ENCODE measurements around the gene GBP7.
"Not testable (repeated sequence)": the region's sequence is repeated elsewhere in the genome, so short reads cannot be mapped to it uniquely, and the experiment has no call there.

Gene GBP7

DNA sequence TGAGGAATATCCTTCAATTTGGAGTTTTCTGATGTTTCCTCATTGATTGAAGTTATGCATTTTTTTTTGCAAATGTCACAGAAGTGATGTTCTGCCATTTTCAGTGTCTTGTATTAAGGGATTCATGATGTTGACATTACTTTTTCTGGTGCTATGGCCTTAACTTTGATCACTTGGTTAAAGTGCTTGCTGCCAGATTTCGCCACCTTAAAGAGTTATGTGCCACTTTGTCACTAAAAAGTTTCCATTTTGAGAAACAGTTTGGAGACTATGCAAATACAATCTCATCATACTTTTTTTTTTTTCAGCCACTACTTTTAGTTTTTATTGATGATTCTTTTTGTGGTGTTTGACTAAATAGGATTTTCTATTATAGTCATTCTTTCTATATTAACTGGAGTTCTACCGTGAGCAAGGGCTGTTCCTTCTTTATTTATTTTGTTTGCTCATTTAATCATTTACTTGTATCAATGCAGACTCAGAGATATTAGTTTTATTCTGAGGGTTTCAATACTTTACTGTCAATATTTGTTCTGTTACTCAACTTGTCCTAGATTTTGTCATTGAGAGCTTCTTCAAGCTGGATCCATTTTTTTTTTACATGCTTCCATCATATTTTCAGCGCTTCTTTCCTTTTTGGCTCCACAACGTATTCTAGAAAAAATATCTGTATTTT, 3.2 kb downstream of the GBP7 start:
- no peak for DNase-seq
- in situ Hi-C loops (cut with MboI; ENCODE audit: low pct_unique_long_range_greater_than_20kb, low sequenced_read_pairs): no loop called here

DNA sequence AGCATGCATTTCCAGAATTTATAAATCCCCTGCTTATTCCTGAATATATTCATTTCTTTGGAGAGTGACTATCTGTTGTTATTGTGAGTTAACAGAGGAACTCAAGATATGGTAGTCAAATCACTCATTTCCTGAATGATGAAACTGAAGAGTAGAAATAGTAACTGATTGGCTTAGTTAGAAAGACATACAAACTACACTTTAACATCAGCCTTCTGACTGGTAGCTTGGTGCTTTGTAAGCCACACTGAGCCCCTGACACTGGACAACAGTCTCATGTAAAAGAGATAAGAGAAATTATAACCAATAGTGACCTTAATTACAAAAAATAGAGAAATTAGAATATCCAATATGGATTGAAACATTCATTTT, 4.8 kb downstream of the GBP7 start:
- DNase-seq: no peak
- in situ Hi-C loops (cut with MboI; ENCODE audit: low pct_unique_long_range_greater_than_20kb, low sequenced_read_pairs): no loop called here

DNA sequence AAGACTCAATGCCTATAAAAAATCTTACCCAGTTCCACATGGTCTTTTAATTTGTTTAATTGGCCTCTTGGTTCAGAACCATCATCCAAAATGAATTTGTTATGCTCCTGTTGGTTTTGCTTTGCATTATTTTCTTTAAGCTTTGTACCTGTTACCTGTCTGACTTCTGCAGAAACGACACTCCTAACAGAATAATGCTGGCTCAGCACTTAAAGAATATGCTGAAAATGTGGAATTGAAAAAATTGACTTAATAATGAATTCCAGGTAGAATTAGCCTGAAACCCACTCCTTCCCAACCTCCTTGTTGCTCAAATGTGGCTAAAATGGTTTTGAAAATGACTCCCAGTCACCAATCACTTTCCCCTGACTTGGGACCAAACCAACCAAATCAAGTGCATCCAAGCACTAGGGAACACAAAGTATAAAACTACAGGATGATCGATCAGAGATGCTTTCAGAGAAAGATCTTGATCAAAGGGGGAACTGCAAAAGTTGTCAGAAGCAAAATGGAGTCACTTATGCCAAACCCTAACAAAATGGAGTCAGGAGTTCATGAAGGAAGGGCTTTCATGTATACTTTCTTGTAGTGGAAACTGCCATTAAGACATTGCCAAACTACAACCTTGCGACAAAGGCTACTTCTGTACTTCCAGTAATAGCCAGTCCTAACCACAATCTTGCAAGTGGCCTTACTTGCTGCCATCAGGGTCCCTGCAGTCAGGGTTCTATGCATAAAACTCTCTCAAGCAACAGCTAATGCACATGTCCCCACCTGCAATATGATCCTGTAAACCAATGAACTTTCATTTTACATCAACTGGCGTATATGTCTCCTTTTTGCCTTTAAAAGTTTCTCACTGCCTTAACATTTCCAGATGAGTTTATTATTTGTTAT, 5.4 kb downstream of the GBP7 start:
- in situ Hi-C loops (cut with MboI; ENCODE audit: low pct_unique_long_range_greater_than_20kb, low sequenced_read_pairs): no loop called here
- DNase-seq: no peak

DNA sequence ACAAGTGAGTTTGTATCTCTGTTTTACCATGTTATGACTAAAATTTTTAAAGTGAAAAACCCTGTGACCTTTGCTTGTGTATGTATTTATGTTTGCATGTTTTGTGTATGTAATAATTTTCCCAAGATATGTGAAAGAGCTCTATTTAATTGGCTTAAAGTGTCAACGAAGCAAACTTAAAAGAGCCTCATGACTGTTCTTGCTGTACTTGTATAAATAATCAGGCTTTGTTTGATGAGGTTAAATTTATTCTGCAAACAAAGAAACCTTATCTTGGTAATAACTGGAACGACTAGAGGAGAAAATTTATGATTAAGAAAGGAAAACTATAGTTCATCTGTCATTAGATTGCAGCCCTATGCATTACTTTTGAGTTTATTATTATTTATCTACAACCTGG, 6.6 kb downstream of the GBP7 start:
- DNase-seq: no peak
- in situ Hi-C loops (cut with MboI; ENCODE audit: low pct_unique_long_range_greater_than_20kb, low sequenced_read_pairs): no loop called here

DNA sequence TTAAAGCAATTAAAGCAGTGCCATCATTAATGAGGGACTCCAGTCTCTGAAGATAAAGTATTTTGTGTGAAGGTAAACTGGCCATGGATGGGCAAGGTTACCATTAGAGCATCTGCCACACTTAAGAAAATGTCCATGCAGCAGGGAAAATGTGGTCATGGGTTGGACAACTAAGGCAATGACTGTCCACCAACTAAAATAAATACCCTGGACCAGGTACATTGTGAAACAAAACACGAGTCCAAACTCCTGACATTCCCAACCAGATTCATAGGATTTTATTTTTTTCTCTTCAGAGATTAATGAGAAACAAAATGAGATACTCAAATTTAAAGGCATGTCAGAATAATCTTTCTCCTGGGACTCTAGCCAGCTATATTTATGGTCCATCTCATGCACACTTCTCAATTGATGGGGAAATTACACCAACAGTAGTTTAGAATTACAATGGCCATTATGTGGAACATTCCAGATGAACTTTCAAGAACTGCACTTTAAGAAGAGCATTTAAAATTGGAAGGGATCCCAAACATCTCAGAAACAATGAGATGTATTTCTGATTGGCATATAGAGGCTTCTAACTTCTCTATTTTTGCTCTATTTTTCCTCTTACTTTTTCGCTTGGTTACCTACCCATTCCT, 8.1 kb downstream of the GBP7 start:
- in situ Hi-C loops (cut with MboI; ENCODE audit: low pct_unique_long_range_greater_than_20kb, low sequenced_read_pairs): no loop called here
- DNase-seq: no peak

DNA sequence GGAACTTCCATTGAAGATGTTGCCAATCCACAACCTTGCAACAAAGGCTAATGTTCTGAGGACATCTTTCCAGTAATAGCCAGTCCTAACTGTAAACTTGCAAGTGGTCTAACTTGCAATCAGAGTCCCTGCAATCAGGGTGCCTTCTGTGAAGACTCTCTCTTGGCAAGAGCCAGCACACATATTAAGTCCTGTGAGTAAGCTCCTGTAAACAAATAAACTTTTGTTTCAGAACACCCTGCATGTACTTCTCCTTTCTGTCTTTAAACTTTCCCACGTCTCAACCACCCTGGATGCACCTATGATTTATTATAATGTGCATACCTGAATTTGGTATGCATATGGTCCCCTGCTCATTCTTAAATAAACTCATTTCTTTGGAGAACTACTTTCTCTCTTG, 9.1 kb downstream of the GBP7 start:
- DNase-seq: no peak
- in situ Hi-C loops (cut with MboI; ENCODE audit: low pct_unique_long_range_greater_than_20kb, low sequenced_read_pairs): no loop called here

DNA sequence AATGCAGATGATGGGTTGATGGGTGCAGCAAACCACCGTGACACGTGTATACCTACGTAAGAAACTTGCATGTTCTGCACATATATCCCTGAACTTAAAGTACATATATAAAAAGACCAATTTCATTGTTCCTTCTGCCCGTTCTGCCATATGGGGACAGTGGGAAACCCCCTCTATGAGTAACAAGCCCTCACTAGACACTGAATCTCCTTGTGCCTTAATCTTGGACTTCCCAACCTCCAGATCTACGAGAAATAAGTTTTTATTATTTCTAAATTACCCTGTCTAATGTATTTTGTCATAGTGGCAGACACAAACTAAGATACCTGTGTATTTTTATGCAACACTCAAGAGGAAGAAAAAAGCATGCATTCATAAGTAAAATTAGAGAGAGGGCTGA, 10.0 kb downstream of the GBP7 start:
- in situ Hi-C loops (cut with MboI; ENCODE audit: low pct_unique_long_range_greater_than_20kb, low sequenced_read_pairs): no loop called here
- no peak for DNase-seq

DNA sequence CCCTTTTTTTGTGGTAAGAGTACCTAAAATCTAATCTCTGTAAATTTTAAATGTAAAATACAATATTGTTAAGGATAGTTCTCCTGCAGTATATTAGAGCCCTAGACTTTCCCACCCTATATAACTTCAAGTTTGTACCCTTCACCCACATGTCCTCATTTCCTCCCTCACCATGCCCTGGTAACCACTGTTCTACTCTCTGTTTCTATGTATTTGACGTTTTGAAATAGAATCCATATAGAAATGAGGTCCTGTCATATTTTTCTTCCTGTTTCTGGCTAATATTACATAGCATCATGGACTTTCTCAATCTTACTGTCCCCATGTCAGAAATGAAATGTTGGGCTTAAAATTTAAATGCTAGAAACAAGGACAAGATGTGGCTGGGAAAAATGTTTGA, 24.8 kb downstream of the GBP7 start:
- no peak for DNase-seq
- in situ Hi-C loops (cut with MboI; ENCODE audit: low pct_unique_long_range_greater_than_20kb, low sequenced_read_pairs): no loop called here

DNA sequence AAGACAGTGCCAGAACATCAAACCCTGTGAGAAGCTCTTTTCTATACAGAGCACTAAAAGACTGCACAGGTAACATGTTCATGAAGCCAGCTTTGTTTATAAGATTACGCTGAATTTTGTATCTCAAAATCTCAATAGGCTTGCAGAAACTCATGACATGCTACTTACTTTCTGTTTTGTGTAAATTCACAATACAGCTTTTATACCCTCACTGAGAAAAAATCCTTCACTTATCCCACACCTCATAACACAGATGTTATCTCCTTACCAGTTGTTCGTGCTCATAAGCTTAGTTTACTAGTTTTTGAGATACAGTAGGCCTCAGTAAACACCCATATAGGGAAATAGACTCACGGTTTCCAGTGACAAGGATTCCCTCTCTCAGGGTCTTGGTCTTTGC, 25.8 kb downstream of the GBP7 start:
- in situ Hi-C loops (cut with MboI; ENCODE audit: low pct_unique_long_range_greater_than_20kb, low sequenced_read_pairs): no loop called here

DNA sequence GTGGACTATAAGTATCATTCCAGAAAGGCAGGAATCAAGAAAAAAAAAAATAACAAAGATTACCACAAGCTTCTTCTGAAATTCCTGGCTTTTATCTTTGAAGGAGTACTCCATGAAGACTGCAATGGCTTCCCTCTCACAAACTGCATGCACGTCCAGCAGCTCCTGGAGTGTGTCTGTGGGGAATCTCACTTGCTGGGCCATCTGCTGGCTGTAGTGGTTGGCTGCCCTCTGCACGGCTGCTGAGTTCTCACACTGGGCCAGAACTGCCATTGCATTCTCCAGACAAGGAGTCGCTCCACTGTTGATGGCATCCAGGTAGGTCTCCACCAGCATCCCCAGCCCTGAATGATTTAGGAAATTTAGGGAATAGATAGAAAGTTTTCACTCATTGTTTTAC, 26.6 kb downstream of the GBP7 start:
- in situ Hi-C loops (cut with MboI; ENCODE audit: low pct_unique_long_range_greater_than_20kb, low sequenced_read_pairs): no loop called here
- DNase-seq: no peak

More for the DNA sequence above, 25.8 kb downstream of the GBP7 start:
- no peak for DNase-seq

DNA sequence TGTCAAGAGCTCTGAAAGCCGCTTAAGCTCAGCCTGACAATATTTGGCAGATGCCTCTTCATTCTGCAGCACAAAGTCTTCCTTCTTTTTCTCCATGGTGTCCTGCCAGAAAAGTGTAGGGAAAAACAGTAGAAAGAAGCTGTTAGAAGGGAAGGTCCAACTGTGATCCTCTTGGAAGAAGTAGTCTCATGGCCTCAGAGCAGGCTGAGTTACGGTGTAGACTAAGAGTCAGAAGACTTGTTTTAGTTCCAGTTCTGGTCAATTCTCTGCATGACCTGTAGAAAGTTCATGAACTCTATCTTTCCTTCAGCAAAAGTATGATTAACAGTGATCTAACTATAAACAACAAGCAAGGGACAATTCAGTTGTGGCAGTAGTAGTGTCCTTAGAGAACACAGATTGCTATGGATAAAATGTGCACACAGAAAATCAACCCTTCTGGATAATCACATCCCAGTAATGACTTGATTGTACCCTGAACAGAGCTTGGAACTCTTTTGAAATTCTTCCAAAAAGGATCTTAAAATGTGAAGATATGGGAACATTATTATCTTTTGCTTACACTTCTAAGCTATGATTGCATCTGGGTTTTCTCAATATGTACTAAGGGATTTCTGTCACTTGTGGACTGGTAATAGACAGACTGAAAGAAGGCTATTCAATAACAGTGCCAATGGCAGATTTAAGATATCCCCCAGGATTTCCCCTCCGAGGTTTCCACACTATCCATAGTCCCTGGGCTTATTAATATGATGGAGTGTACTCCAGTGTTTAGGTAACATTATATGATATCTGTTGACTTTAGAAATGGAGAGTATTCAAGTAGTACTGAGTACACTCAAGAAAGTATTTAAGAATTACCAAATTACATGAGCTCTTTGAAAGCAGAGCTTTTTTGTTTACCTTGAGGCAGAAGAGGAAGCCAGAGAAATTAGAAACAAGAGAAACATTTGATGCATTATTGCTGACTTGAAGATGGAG, 27.8 kb downstream of the GBP7 start:
- DNase-seq: no peak
- in situ Hi-C loops (cut with MboI; ENCODE audit: low pct_unique_long_range_greater_than_20kb, low sequenced_read_pairs): no loop called here

DNA sequence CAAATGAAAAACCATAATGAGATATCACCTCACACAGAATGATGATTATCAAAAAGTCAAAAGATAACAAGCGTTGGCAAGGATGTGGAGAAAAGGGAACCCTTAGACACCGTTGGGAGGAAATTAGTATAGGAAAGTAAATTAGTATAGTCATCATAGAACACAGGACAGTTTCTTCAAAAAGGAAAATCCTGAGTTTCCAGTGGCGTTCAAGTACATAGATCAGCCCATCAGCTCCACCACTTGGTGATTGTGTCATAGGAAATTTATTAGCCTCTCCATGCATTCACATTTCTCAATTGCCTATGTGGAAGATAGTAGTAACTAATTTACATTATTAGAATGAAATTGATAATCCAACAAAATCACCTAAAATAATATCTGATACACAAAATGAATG, 29.1 kb downstream of the GBP7 start:
- DNase-seq: no peak
- in situ Hi-C loops (cut with MboI; ENCODE audit: low pct_unique_long_range_greater_than_20kb, low sequenced_read_pairs): no loop called here

DNA sequence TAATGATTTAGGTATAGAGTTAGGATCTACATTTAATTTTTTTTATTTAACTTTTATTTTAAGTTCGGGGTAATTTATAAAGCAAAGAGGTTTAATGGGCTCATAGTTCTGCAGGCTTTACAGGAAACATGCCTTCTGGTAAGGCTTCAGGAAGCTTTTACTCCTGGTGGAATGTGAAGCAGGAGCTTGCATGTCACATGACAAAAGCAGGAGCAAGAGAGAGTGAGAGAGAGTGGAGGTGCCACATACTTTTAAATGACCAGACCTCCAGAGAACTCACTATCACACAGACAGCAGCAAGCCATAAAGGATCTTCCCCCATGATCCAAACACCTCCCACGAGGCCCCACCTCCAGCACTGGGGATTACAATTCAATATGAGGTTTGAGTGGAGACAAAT, 32.3 kb downstream of the GBP7 start:
- in situ Hi-C loops (cut with MboI; ENCODE audit: low pct_unique_long_range_greater_than_20kb, low sequenced_read_pairs): no loop called here
- DNase-seq: no peak

DNA sequence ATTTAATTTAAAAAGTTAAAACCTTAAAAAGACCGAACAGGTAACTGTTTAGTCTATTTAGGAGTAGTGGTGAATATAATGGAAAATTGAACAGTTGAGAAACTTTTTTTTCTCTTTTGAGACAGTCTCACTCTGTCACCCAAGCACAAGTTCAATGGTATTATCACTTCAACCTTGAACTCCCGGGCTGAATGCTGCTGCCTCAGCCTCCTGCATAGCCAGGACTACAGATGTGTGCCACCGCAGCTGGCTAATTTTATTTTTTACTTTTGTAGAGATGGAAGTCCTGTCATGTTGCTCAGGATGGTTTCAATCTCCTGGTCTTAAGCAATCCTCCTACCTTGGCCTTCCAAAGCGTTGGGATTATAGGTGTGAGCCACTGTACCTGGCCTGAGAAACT, 33.6 kb downstream of the GBP7 start:
- in situ Hi-C loops (cut with MboI; ENCODE audit: low pct_unique_long_range_greater_than_20kb, low sequenced_read_pairs): no loop called here
- no peak for DNase-seq

DNA sequence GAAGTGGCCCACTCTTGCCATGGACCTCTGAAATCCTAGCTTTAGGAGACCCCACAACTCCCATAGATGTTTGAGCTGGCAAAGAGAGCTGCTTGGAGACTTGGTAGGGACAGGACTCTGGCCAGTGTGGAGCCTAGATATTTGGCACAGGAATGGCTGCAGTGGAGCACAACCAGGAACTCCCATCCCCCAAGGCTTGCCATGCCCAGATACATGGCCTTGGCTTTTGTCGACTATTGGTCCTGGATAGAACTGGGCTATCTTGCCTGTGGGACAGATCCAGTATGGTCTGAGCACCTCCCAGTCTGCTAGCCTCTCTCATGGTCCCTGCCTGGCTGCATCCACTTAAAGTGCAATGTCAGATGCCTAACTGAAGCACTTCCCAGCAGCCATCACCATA, 42.1 kb downstream of the GBP7 start:
- in situ Hi-C loops (cut with MboI; ENCODE audit: low pct_unique_long_range_greater_than_20kb, low sequenced_read_pairs): no loop called here

DNA sequence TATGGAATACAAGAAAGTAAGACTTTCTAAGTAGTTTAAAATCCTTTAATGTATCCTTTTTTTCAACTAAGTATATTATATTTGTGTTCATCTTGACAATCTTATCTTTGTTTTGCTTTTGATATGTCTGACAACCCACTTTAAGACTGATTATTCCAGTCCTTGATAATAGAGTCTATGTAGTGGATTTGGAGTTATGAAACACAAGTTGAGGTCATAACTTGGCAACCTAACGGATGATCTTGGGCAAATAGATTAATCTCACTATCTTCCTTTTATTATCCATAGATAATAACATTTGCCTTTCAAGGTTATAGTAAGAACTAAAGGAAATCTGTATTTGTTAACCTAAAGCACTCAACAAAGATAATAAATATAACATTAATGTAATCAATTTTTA, 45.1 kb downstream of the GBP7 start:
- no peak for DNase-seq
- in situ Hi-C loops (cut with MboI; ENCODE audit: low pct_unique_long_range_greater_than_20kb, low sequenced_read_pairs): no loop called here

More for the DNA sequence above, 42.1 kb downstream of the GBP7 start:
- DNase-seq: no peak

DNA sequence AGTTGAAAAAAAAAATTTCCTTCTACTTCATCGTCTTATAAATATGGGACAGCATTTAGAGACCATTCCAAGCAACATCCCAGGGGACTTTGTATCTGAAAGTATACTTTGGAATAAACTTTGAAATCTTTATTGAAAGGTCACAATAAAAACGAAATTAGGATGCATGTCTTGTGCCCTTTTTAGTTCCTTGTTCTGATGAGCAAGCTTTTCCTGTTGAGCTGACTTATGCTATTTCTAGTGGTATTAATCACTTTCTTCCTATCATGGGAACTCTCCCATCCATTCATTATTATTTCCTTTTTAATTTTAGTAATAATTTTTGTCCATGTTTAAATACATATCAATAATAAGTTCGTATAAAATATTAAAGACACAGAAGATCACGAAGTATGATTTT, 45.9 kb downstream of the GBP7 start:
- no peak for DNase-seq
- in situ Hi-C loops (cut with MboI; ENCODE audit: low pct_unique_long_range_greater_than_20kb, low sequenced_read_pairs): no loop called here

DNA sequence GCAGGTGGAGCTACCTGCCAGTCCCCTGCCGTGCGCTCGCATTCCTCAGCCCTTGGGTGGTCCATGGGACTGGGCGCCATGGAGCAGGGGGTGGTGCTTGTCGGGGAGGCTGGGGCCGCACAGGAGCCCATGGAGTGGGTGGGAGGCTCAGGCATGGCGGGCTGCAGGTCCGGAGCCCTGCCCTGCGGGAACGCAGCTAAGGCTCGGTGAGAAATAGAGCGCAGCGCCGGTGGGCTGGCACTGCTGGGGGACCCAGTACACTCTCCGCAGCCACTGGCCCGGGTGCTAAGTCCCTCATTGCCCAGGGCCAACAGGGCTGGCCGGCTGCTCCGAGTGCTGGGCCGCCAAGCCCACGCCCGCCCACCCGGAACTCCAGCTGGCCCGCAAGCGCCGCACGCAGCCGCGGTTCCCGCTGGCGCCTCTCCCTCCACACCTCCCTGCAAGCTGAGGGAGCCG, 47.8 kb downstream of the GBP7 start:
- in situ Hi-C loops (cut with MboI; ENCODE audit: low pct_unique_long_range_greater_than_20kb, low sequenced_read_pairs): not testable (repeated sequence)

More for the DNA sequence above, 47.8 kb downstream of the GBP7 start:
- DNase-seq: not testable (repeated sequence)
